BLaER1 treated with 17β-estradiol and CSF1 and Interleukin-3, amounts not matched to agents 10 nM and 100 nM (cell line): ENCODE measurements around the gene MSLN.

Source experiments
- H3K27ac ChIP-seq, 11 experiments: shearing (Covaris generic); formaldehyde crosslinking; 2 replicates each; pipeline ENCODE4 v1.8.1; 2022
- H3K27me3 ChIP-seq, 11 experiments: shearing (Covaris generic); formaldehyde crosslinking; 2 replicates each; pipeline ENCODE4 v1.8.1; 2022
- H3K36me3 ChIP-seq, 11 experiments: shearing (Covaris generic); formaldehyde crosslinking; 2 replicates each; pipeline ENCODE4 v1.8.1; 2022
- H3K4me1 ChIP-seq, 10 experiments: shearing (Covaris generic); formaldehyde crosslinking; 2 replicates each; pipeline ENCODE4 v1.8.1; 2022
- H3K4me2 ChIP-seq, 11 experiments: shearing (Covaris generic); formaldehyde crosslinking; 2 replicates each; pipeline ENCODE4 v1.8.1; 2022
- H3K4me3 ChIP-seq, 10 experiments: shearing (Covaris generic); formaldehyde crosslinking; 2 replicates each; pipeline ENCODE4 v1.8.1; 2022
- H3K9ac ChIP-seq, 11 experiments: shearing (Covaris generic); formaldehyde crosslinking; 2 replicates each; pipeline ENCODE4 v1.8.1; 2022
- H3K9me3 ChIP-seq, 11 experiments: shearing (Covaris generic); formaldehyde crosslinking; replicated peaks in 1 of 11; 2 replicates each; pipeline ENCODE4 v1.8.1; 2022
- H4K20me1 ChIP-seq, 11 experiments: shearing (Covaris generic); formaldehyde crosslinking; 2 replicates each; pipeline ENCODE4 v1.8.1; 2022
- Cebpa-rat ChIP-seq, 11 experiments: shearing (Covaris generic); IDR thresholded peaks; 2 replicates each; pipeline ENCODE4 v1.8.1; 2022

MSLN gene

DNA sequence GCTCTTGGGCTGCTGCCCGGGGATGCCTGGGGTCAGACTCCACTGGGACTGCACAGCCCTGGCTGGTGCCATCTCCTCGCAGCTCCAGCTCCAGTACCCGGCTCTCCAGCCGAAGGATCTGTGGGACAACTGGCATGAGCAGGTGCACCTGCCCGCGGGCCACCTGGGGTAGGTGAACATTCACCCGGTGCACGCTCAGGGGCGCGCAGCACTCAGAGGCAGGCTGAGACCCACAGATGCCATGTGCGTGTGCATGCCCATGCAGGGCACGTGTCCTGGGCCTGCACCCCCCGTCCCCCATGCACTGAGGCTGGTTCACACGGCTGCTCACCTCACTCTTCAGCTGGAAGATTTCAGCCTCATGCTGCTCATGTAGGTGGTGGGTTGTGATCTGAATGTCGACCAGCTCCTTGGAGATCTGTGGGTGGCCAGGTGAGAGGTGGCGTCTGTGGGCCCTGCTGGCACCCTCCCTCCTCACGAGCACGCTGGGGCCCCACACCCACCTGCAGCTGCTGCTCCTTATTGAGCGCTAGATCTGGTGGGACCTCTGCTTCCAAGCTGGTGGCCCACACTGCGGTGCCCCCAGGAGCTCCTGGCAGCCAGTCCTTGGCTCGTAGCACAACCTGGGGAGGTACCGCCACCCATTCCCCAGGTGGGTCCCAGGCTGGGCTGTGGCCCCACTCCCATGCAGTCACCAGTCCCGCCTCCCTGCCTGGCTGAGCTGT lies 34.9 kb upstream of the MSLN start:
- no peak overlapping the region for H3K27ac ChIP-seq
- no peaks in the 10 kb centered on the region for H3K9me3 ChIP-seq
- peaks cover 30 to 79% (median 75%) of the 10 kb centered on the region in 10 experiments for H3K4me1 ChIP-seq
- H4K20me1 ChIP-seq = peaks cover 44 to 78% (median 71%) of the 10 kb centered on the region in 11 experiments; a peak in 21 of 22 replicates
- no peak for TF ChIP-seq Cebpa-rat (IDR thresholded peaks at IDR 0.05)
- peaks cover 0 to 42% (median 0%) of the 10 kb centered on the region in 11 experiments; a peak in 7 of 22 replicates for H3K27me3 ChIP-seq
- peak overlapping the region in 1 of 10 experiments; percentile 74; a peak in 1 of 20 replicates for H3K4me3 ChIP-seq
- peak overlapping the region in 1 of 11 experiments; percentile 48; a peak in 4 of 22 replicates for H3K9ac ChIP-seq
- H3K36me3 ChIP-seq = peaks cover 8 to 17% (median 13%) of the 10 kb centered on the region in 11 experiments; a peak in 17 of 22 replicates
- H3K4me2 ChIP-seq = peak overlapping the region; percentile 93 to 100 (median 100); a peak in 19 of 22 replicates

DNA sequence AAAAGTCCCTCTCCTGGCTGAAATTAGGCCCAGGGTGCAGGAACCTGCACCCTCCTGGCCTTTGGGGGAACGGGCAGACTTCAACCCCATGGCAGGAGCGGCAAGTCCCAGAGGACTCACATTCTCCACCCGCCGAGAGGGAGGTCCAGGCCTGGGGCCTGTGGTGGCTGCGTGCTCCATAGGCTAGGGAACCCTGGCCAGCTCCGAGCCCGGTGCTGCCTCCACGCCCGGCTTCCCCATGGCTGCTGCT lies 34.4 kb upstream of the MSLN start:
- Histone ChIP-seq H3K9ac (peak overlapping the region in 3 of 11 experiments; percentile 7 to 50 (median 48); a peak in 5 of 22 replicates), H3K27me3 (peaks cover 0 to 42% (median 0%) of the 10 kb centered on the region in 11 experiments; a peak in 7 of 22 replicates), H3K36me3 (peaks cover 10 to 22% (median 18%) of the 10 kb centered on the region in 11 experiments; a peak in 19 of 22 replicates), H3K4me2 (peak overlapping the region; percentile 93 to 100 (median 100)), H3K27ac (no peak overlapping the region), H3K4me1 (peaks cover 29 to 79% (median 75%) of the 10 kb centered on the region in 10 experiments), H3K4me3 (peak overlapping the region in 6 of 10 experiments; percentile 70 to 75 (median 73); a peak in 5 of 20 replicates), H3K9me3 (no peaks in the 10 kb centered on the region), H4K20me1 (peaks cover 44 to 82% (median 76%) of the 10 kb centered on the region in 11 experiments; a peak in 21 of 22 replicates)
- no peak for TF ChIP-seq Cebpa-rat (IDR thresholded peaks at IDR 0.05)

DNA sequence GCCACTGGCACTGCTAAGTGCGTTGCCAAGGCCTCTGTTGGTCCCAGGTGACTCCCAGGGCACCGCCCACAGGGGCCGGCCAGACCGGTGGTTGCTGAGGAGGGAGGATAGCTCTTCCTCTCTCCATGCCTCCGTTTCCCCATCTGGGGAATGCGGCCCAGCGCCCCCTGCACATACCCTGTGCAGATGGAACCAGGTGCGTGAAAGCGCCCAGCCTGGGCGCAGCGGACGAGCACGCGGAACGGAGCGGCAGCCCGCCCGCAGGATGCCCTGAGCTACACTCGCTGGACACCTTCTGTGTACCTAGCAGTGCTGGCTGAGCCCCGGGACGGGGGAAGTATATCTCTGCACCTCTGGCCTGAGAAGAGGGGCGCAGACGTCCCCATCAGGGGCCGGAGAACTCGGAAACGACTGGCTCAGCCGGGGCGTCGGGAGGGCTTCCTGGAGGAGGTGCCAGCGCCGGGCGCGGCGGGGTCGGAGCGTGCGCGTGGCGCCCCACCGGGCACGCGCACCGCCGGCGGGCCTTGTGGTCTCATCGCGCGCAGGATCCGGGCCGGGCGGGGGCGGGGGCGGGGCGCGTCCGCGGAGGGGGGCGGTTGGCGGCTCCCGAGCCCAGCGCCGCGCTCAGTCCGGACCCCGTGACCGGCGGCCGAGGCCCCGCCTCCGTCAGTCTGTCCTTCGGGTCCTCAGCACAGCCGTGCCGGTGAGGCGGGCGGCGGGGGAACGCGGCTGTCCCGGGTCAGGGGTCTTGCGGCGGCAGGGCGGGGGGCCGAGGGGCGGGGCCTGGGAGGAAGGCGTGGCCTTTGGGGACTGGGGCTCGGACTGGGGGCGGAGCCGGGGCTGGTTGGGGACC lies 33.9 kb upstream of the MSLN start, which contains the start of the genes CCDC78 and HAGHL:
TSS of gene CCDC78 (minus strand) at position 6 of the 853 bp plus-strand sequence. CDS start 76 bp downstream, outside the sequence.
TSS of gene HAGHL (plus strand) at position 669 of the 853 bp plus-strand sequence. CDS start 404 bp downstream, outside the sequence.
- Histone ChIP-seq H3K4me1 (peaks cover 26 to 80% (median 75%) of the 10 kb centered on the region in 10 experiments), H3K36me3 (peaks cover 16 to 27% (median 23%) of the 10 kb centered on the region in 11 experiments; a peak in 20 of 22 replicates), H3K27ac (peak within 1 kb of the TSS; percentile 58 to 83 (median 74); a peak in 21 of 22 replicates), H3K9ac (peak within 1 kb of the TSS; percentile 73 to 84 (median 82)), H3K27me3 (peaks cover 0 to 42% (median 0%) of the 10 kb centered on the region in 11 experiments; a peak in 7 of 22 replicates), H4K20me1 (peaks cover 42 to 82% (median 77%) of the 10 kb centered on the region in 11 experiments; a peak in 21 of 22 replicates), H3K4me3 (peak within 1 kb of the TSS; percentile 67 to 78 (median 73)), H3K4me2 (peak within 1 kb of the TSS; percentile 96 to 100 (median 100)), H3K9me3 (no peaks in the 10 kb centered on the region)
- TF ChIP-seq Cebpa-rat (IDR thresholded peaks at IDR 0.05) = no peak

DNA sequence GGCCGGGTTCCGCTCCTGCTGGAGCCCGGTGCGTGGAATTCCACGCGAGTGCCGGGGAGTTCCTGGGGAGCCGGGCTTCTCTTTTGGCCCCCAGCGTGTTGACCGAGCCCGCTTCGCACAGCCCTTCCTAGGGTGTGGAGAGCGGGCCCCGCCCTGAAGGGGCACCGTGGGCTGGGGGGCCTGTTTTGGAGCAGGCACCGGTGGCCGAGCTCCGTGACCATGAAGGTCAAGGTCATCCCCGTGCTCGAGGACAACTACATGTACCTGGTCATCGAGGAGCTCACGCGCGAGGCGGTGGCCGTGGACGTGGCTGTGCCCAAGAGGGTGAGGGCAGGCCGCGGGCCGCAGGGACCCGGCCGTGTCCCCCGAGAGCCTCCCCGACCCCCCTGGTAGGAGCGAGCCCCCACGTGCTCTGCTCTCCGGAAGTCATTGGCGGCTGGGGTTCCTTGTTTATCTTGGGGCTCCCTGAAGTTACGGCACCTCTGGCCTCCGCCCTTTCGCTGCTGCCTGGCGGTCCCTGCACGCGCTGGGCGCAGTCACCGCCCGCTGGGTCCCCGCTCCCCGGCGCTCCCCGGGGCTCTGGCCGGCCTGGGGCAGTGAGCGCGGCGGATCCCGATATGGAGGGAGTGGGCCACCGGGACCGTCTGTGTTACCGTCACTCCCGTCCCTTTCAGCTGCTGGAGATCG lies 33.1 kb upstream of the MSLN start:
- peaks cover 0 to 42% (median 0%) of the 10 kb centered on the region in 11 experiments; a peak in 7 of 22 replicates for H3K27me3 ChIP-seq
- H4K20me1 ChIP-seq = peaks cover 36 to 81% (median 69%) of the 10 kb centered on the region in 11 experiments; a peak in 21 of 22 replicates
- peak overlapping the region; percentile 58 to 83 (median 74); a peak in 21 of 22 replicates for H3K27ac ChIP-seq
- no peaks in the 10 kb centered on the region for H3K9me3 ChIP-seq
- peaks cover 20 to 80% (median 74%) of the 10 kb centered on the region in 10 experiments for H3K4me1 ChIP-seq
- peaks cover 22 to 35% (median 30%) of the 10 kb centered on the region in 11 experiments; a peak in 21 of 22 replicates for H3K36me3 ChIP-seq
- H3K4me3 ChIP-seq = peak overlapping the region; percentile 67 to 78 (median 73)
- no peak for TF ChIP-seq Cebpa-rat (IDR thresholded peaks at IDR 0.05)
- H3K4me2 ChIP-seq = peak overlapping the region; percentile 96 to 100 (median 100)
- H3K9ac ChIP-seq = peak overlapping the region; percentile 73 to 84 (median 82)

DNA sequence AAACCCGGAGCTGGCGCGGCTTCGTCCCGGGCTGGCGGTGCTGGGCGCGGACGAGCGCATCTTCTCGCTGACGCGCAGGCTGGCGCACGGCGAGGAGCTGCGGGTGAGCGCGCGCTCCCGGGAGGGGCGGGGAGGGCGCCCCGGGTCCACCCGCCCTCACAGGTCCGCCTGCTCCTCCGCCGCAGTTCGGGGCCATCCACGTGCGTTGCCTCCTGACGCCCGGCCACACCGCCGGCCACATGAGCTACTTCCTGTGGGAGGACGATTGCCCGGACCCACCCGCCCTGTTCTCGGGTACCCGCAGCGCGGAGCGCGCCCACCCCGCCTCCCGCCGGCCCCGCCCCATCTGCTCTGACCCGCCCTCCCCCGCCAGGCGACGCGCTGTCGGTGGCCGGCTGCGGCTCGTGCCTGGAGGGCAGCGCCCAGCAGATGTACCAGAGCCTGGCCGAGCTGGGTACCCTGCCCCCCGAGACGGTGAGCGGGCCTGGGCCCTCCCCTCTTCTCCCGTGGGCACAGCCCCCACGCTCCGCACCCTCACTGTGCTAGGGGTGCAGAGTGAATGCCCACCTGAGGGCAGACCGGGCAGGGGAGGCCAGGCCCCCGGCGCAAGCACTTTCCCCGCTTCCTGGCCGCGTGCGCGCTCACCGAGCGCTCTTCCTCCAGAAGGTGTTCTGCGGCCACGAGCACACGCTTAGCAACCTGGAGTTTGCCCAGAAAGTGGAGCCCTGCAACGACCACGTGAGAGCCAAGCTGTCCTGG lies 32.2 kb upstream of the MSLN start:
- H3K27me3 ChIP-seq = peaks cover 0 to 34% (median 0%) of the 10 kb centered on the region in 11 experiments; a peak in 7 of 22 replicates
- H3K4me3 ChIP-seq = peak overlapping the region; percentile 67 to 78 (median 73); a peak in 19 of 20 replicates
- peaks cover 11 to 80% (median 67%) of the 10 kb centered on the region in 10 experiments; a peak in 19 of 20 replicates for H3K4me1 ChIP-seq
- TF ChIP-seq Cebpa-rat (IDR thresholded peaks at IDR 0.05) = no peak
- peaks cover 31 to 44% (median 39%) of the 10 kb centered on the region in 11 experiments for H3K36me3 ChIP-seq
- H3K4me2 ChIP-seq = peak overlapping the region; percentile 96 to 100 (median 100)
- H3K9me3 ChIP-seq = no peaks in the 10 kb centered on the region
- H4K20me1 ChIP-seq = peaks cover 28 to 80% (median 66%) of the 10 kb centered on the region in 11 experiments; a peak in 21 of 22 replicates
- H3K9ac ChIP-seq = peak overlapping the region in 10 of 11 experiments; percentile 42 to 84 (median 80); a peak in 15 of 22 replicates
- H3K27ac ChIP-seq = peak overlapping the region in 3 of 11 experiments; percentile 77 to 83 (median 80); a peak in 6 of 22 replicates

DNA sequence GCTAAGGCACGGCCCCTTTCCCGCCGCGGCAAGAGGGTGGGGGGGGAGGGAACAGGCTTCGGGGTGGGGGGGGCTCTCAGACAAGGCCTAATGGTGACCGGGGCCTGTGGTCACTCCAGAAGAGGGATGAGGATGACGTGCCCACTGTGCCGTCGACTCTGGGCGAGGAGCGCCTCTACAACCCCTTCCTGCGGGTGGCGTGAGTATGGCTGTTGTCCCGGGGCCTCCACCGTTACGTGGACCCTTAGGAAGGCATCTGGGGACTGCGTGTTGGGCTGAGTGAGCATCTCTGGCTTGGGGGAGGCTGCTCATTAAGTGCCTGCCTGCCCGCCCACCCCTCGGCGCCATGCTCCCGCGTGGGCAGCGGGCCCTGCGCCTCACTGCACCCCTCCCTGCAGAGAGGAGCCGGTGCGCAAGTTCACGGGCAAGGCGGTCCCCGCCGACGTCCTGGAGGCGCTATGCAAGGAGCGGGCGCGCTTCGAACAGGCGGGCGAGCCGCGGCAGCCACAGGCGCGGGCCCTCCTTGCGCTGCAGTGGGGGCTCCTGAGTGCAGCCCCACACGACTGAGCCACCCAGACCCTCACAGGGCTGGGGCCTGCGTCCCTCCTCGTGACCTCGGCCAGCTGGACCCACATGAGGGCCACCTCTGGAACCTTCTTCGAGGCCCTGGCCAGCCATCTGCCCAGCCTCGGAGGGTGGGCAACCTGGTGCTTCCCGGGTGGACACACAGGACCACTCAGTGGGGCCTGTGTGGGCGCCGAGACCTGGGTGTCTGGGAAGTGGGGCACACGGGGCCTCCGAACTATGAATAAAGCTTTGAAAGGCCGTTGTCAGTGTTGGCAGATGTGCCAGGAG lies 31.4 kb upstream of the MSLN start:
- peak overlapping the region; percentile 96 to 100 (median 100); a peak in 21 of 22 replicates for H3K4me2 ChIP-seq

More for the DNA sequence above, 31.4 kb upstream of the MSLN start:
- TF ChIP-seq Cebpa-rat (IDR thresholded peaks at IDR 0.05) = no peak
- peak overlapping the region in 4 of 10 experiments; percentile 74 to 78 (median 74); a peak in 7 of 20 replicates for H3K4me3 ChIP-seq
- H3K27ac ChIP-seq = no peak overlapping the region
- peaks cover 39 to 52% (median 47%) of the 10 kb centered on the region in 11 experiments for H3K36me3 ChIP-seq
- H3K27me3 ChIP-seq = peaks cover 0 to 26% (median 0%) of the 10 kb centered on the region in 11 experiments; a peak in 7 of 22 replicates
- H4K20me1 ChIP-seq = peaks cover 20 to 80% (median 66%) of the 10 kb centered on the region in 11 experiments; a peak in 21 of 22 replicates
- no peaks in the 10 kb centered on the region for H3K9me3 ChIP-seq
- H3K9ac ChIP-seq = no peak overlapping the region
- H3K4me1 ChIP-seq = peaks cover 8 to 80% (median 63%) of the 10 kb centered on the region in 10 experiments; a peak in 18 of 20 replicates
